GM12801 (cell line): ENCODE results near the gene PSIP1.

Experiments used
- CTCF ChIP-seq: IDR thresholded peaks from one replicate; pipeline ENCODE4 v1.5.1; 2011; ENCODE audit warnings: control low read depth; ENCODE audit not compliant: insufficient read length; ENCODE audit errors: extremely low read depth

Gene PSIP1

GRCh38 chr9:15423231-15423985 is 87.4 kb downstream of the PSIP1 start:
- no peak for TF ChIP-seq CTCF

- no peak for TF ChIP-seq CTCF
Measured at GRCh38 chr9:15422372-15423230, 88.2 kb downstream of the PSIP1 start, which contains the start of gene SNAPC3. Gene SNAPC3, plus strand, starts transcription at chr9:15422876. Its CDS starts 4 bp downstream, at chr9:15422880.

- no peak for TF ChIP-seq CTCF
Measured at GRCh38 chr9:15421990-15422371, 88.8 kb downstream of the PSIP1 start.

GRCh38 chr9:15421532-15421931 is 89.2 kb downstream of the PSIP1 start:
- TF ChIP-seq CTCF, result no peak

- no peak for TF ChIP-seq CTCF
Measured at GRCh38 chr9:15420796-15421195, 90.0 kb downstream of the PSIP1 start.

GRCh38 chr9:15417626-15418025 is 93.1 kb downstream of the PSIP1 start:
- TF ChIP-seq CTCF, result no peak

GRCh38 chr9:15416880-15417279 is 93.9 kb downstream of the PSIP1 start:
- TF ChIP-seq CTCF, result no peak
